Ishikawa (cell line): ENCODE measurements around the gene MAEA.
A peak's percentile ranks its signal among the peaks of the same experiment; 100 is the strongest.

Experiments
- CEBPB ChIP-seq: IDR thresholded peaks from 2 replicates; pipeline ENCODE4 v1.6.1; 2012
- CREB1 ChIP-seq: IDR thresholded peaks from 2 replicates; pipeline ENCODE4 v1.6.1; 2012; ENCODE audit warnings: low read depth
- EGR1 ChIP-seq: IDR thresholded peaks from 2 replicates; pipeline ENCODE4 v1.6.1; 2012
- EP300 ChIP-seq: IDR thresholded peaks from 2 replicates; pipeline ENCODE4 v1.6.1; 2012; ENCODE audit warnings: borderline replicate concordance
- FOXM1 ChIP-seq: IDR thresholded peaks from 2 replicates; pipeline ENCODE4 v1.6.1; 2012; ENCODE audit warnings: low read depth, borderline replicate concordance
- NFIC ChIP-seq: IDR thresholded peaks from 2 replicates; pipeline ENCODE4 v1.6.1; 2012
- RAD21 ChIP-seq: IDR thresholded peaks from 2 replicates; pipeline ENCODE4 v1.6.1; 2012; ENCODE audit warnings: low read depth
- TAF1 ChIP-seq: IDR thresholded peaks from 2 replicates; pipeline ENCODE4 v1.6.1; 2012; ENCODE audit warnings: low read depth, mild to moderate bottlenecking
- TCF12 ChIP-seq: IDR thresholded peaks from 2 replicates; pipeline ENCODE4 v1.6.1; 2012; ENCODE audit warnings: low read depth
- TEAD4 ChIP-seq: IDR thresholded peaks from 2 replicates; pipeline ENCODE4 v1.6.1; 2012
- USF1 ChIP-seq: IDR thresholded peaks from 2 replicates; pipeline ENCODE4 v1.6.1; 2012
- YY1 ChIP-seq: IDR thresholded peaks from 2 replicates; pipeline ENCODE4 v1.6.1; 2012; ENCODE audit warnings: low read depth
- ZBTB7A ChIP-seq: IDR thresholded peaks from 2 replicates; pipeline ENCODE4 v1.6.1; 2012; ENCODE audit warnings: low read depth
- TF ChIP-seq, protein P1 (sequence below): IDR thresholded peaks from 2 replicates; pipeline ENCODE4 v1.6.1; 2012; ENCODE audit warnings: low read depth, mild to moderate bottlenecking
- TF ChIP-seq, protein P2 (sequence below): IDR thresholded peaks from 2 replicates; pipeline ENCODE4 v1.6.1; 2012

Gene MAEA

GRCh38 chr4:1345903-1346780 lies 56.5 kb downstream of the MAEA start:
- TF ChIP-seq NFIC: no peak
- TF ChIP-seq, protein P1, sequence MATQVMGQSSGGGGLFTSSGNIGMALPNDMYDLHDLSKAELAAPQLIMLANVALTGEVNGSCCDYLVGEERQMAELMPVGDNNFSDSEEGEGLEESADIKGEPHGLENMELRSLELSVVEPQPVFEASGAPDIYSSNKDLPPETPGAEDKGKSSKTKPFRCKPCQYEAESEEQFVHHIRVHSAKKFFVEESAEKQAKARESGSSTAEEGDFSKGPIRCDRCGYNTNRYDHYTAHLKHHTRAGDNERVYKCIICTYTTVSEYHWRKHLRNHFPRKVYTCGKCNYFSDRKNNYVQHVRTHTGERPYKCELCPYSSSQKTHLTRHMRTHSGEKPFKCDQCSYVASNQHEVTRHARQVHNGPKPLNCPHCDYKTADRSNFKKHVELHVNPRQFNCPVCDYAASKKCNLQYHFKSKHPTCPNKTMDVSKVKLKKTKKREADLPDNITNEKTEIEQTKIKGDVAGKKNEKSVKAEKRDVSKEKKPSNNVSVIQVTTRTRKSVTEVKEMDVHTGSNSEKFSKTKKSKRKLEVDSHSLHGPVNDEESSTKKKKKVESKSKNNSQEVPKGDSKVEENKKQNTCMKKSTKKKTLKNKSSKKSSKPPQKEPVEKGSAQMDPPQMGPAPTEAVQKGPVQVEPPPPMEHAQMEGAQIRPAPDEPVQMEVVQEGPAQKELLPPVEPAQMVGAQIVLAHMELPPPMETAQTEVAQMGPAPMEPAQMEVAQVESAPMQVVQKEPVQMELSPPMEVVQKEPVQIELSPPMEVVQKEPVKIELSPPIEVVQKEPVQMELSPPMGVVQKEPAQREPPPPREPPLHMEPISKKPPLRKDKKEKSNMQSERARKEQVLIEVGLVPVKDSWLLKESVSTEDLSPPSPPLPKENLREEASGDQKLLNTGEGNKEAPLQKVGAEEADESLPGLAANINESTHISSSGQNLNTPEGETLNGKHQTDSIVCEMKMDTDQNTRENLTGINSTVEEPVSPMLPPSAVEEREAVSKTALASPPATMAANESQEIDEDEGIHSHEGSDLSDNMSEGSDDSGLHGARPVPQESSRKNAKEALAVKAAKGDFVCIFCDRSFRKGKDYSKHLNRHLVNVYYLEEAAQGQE: no peak
- no peak for TF ChIP-seq CREB1
- no peak for TF ChIP-seq YY1
- 0 out of 2 replicates have a peak, but pooled peaks have one; percentile 8 for TF ChIP-seq TAF1
- TF ChIP-seq ZBTB7A: peak; percentile 69; the same call in 1 of the 2 replicates
- no peak for TF ChIP-seq FOXM1

DNA sequence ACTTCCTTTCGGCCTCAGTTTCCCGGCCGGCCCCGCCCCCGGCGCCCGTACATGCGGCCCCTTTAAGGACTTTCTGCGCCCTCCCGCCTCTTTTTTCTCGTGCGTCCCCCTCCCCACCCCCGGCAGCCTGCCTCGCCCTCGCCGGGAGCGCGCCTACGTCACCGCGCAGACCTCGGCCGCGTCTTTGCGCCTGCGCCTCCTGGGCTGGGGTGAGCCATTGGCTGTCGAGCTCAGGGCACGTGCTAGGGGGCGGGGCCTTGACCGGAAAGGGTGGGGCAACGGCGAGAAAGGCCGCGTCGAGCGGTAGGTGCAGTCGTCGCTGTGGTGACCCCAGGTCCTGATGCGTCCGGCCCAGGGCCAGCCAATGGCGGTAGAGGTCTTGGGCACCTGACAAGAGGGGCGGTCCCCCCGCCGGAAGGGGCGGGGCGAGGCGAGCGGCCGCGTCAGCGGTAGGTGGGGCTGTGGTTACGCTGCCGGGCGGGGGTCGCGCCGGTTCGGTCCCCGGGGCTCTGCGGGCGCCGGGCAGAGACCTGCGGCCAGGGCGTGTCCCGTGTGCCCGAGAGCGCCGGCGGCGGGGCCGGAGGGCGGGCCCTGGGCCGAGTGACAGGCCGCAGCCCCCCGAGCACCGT lies 57.2 kb downstream of the MAEA start, which contains the start of gene UVSSA:
UVSSA (plus strand) TSS at position 428 of the 629 bp plus-strand sequence. CDS start 884 bp downstream, outside the sequence.
- 0 out of 2 replicates have a peak, but pooled peaks have one; percentile 17 for TF ChIP-seq TAF1
- TF ChIP-seq, protein P2, sequence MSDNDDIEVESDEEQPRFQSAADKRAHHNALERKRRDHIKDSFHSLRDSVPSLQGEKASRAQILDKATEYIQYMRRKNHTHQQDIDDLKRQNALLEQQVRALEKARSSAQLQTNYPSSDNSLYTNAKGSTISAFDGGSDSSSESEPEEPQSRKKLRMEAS: no peak; the same call in 1 of the 2 replicates
- peak; percentile 78 for TF ChIP-seq CREB1
- 0 out of 2 replicates have a peak, but pooled peaks have one; percentile 24 for TF ChIP-seq FOXM1
- peak; percentile 97 for TF ChIP-seq USF1
- TF ChIP-seq, protein P1: 0 out of 2 replicates have a peak, but pooled peaks have one; percentile 3
- TF ChIP-seq EP300: no peak

DNA sequence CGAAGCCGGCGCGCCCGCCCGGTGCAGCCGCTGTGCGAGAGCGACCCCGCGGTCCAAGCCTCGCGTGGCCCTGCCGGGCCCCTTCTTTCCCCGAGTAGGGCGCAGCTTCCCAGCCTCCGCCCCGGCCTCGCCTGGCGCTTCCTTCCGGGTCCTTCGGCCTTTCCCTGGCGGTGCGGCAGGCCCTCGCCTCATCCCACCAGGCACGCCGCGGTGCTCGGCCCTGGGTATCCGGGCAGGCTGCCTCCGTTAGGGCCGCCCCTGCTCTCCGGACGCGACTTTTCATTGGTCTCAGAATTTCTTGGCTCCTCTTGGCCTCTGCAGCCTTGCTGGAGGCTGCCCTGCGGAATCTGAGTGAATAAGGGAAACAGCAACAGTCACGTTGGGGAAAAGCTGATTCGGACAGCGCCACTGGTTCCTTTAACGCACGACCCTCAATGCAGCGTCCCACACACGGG lies 57.7 kb downstream of the MAEA start:
- 0 out of 2 replicates have a peak, but pooled peaks have one; percentile 42 for TF ChIP-seq TAF1
- TF ChIP-seq TEAD4: no peak

DNA sequence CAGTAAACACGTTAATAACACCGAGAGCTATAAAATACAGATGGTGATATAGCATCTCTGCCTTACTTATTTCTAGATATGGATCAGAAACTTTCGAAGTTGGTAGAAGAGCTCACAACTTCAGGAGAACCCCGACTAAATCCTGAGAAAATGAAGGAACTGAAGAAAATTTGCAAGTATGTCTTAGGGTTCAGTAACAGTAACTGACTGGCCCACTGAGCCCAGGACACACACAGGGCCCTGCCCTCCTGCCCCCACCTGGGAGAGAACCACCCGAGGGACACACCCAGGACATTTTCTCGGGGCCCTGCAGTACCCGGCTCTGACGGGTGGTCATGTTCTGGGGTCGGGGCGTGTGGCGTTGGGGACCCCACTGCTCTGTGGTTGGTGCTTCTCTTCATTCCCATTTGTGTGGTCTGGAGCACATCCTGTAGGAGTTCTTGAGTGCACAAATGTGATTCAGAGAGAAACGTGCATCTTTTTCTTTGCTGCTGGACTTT lies 58.4 kb downstream of the MAEA start:
- TF ChIP-seq RAD21 (no peak), ZBTB7A (no peak), EP300 (no peak), TAF1 (no peak), FOXM1 (no peak), USF1 (no peak), YY1 (no peak), EGR1 (no peak), TEAD4 (no peak), CREB1 (no peak), NFIC (no peak), CEBPB (no peak), TCF12 (no peak)
- TF ChIP-seq, protein P2: no peak
- TF ChIP-seq, protein P1: no peak
